NCI-H1048 (cell line): Measurements from ENCODE around the gene CRYBG2.
"Not testable (repeated sequence)": the region's sequence is repeated elsewhere in the genome, so short reads cannot be mapped to it uniquely, and the experiment has no call there.

ENCODE experiments used
- DNase-seq: peaks from one replicate; lab custom pipeline; 2025; lab: John Stamatoyannopoulos, UW

The CRYBG2 gene

GRCh38 chr1:26318338-26319064 is 35.4 kb downstream of the CRYBG2 start:
- DNase-seq = no peak

- DNase-seq = no peak
Observed at GRCh38 chr1:26317612-26318337, 36.2 kb downstream of the CRYBG2 start, which contains the start of gene CD52. TSS of gene CD52 (plus strand) at chr1:26317958. CDS start at chr1:26318018, 60 bp downstream.

- no peak for DNase-seq
Observed at GRCh38 chr1:26317146-26317545, 36.8 kb downstream of the CRYBG2 start.

- DNase-seq = no peak
Observed at GRCh38 chr1:26315874-26316850, 37.8 kb downstream of the CRYBG2 start.

GRCh38 chr1:26314501-26314900 is 39.4 kb downstream of the CRYBG2 start:
- DNase-seq = no peak

- DNase-seq = not testable (repeated sequence)
Observed at GRCh38 chr1:26307966-26308899, 45.7 kb downstream of the CRYBG2 start.

- DNase-seq = no peak
Observed at GRCh38 chr1:26307363-26307781, 46.6 kb downstream of the CRYBG2 start.

- peak; percentile 85 for DNase-seq
Observed at GRCh38 chr1:26306290-26307229, 47.4 kb downstream of the CRYBG2 start, which contains the start of gene UBXN11. TSS of gene UBXN11 (minus strand) at chr1:26306636. CDS start at chr1:26302883, 3,753 bp downstream.

- no peak for DNase-seq
Observed at GRCh38 chr1:26305667-26306289, 48.2 kb downstream of the CRYBG2 start.

GRCh38 chr1:26302733-26303405 is 51.1 kb downstream of the CRYBG2 start:
- DNase-seq = no peak

- no peak for DNase-seq
Observed at GRCh38 chr1:26300578-26301275, 53.2 kb downstream of the CRYBG2 start.

GRCh38 chr1:26297791-26298124 is 56.2 kb downstream of the CRYBG2 start:
- DNase-seq = no peak

GRCh38 chr1:26297057-26297790 is 56.7 kb downstream of the CRYBG2 start:
- DNase-seq = no peak

GRCh38 chr1:26296340-26297056 is 57.4 kb downstream of the CRYBG2 start:
- no peak for DNase-seq

GRCh38 chr1:26295194-26296138 is 58.5 kb downstream of the CRYBG2 start:
- no peak for DNase-seq
